Kidney capillary endothelial cell (primary cell): ENCODE measurements around the gene SCN8A.
"Not testable (repeated sequence)": the region's sequence is repeated elsewhere in the genome, so short reads cannot be mapped to it uniquely, and the experiment has no call there.

Source experiments
- DNase-seq: peaks from one replicate; pipeline ENCODE4 v3.0.0-alpha.2; 2018; ENCODE audit warnings: low spot score

Gene SCN8A

GRCh38 chr12:51591016-51591901 lies at the start of gene SCN8A:
Gene SCN8A (plus strand): TSS chr12:51591233. CDS start chr12:51662818, 71,585 bp downstream.
- no peak for DNase-seq

- DNase-seq: no peak
These were observed 44.9 kb upstream of the SCN8A start for GRCh38 chr12:51546097-51546496.

- DNase-seq: no peak
These were observed 43.4 kb upstream of the SCN8A start for GRCh38 chr12:51547606-51548005.

- DNase-seq: no peak
These were observed 42.8 kb upstream of the SCN8A start for GRCh38 chr12:51548241-51548640.

- DNase-seq: no peak
These were observed 41.4 kb upstream of the SCN8A start for GRCh38 chr12:51549637-51550036.

GRCh38 chr12:51568271-51569032 lies 22.6 kb upstream of the SCN8A start:
- not testable (repeated sequence) for DNase-seq

GRCh38 chr12:51579321-51579850 lies 11.6 kb upstream of the SCN8A start:
- DNase-seq: no peak

- no peak for DNase-seq
These were observed 2.0 kb upstream of the SCN8A start for GRCh38 chr12:51589060-51589459.

GRCh38 chr12:51589557-51590176 lies 1.4 kb upstream of the SCN8A start:
- DNase-seq: no peak

GRCh38 chr12:51590347-51591015 lies 552 bp upstream of the SCN8A start:
- peak; percentile 51 for DNase-seq

- DNase-seq: peak; percentile 25
These were observed 1.1 kb downstream of the SCN8A start for GRCh38 chr12:51592034-51592705.

- DNase-seq: no peak
These were observed 2.0 kb downstream of the SCN8A start for GRCh38 chr12:51593021-51593420.

GRCh38 chr12:51593539-51593938 lies 2.5 kb downstream of the SCN8A start:
- peak; percentile 50 for DNase-seq

GRCh38 chr12:51598156-51598555 lies 7.1 kb downstream of the SCN8A start:
- no peak for DNase-seq

GRCh38 chr12:51600721-51601120 lies 9.7 kb downstream of the SCN8A start:
- DNase-seq: no peak

- DNase-seq: no peak
These were observed 10.2 kb downstream of the SCN8A start for GRCh38 chr12:51601241-51601640.

- not testable (repeated sequence) for DNase-seq
These were observed 14.9 kb downstream of the SCN8A start for GRCh38 chr12:51605896-51606295.

- not testable (repeated sequence) for DNase-seq
These were observed 16.2 kb downstream of the SCN8A start for GRCh38 chr12:51607197-51607596.

- DNase-seq: no peak
These were observed 29.4 kb downstream of the SCN8A start for GRCh38 chr12:51620448-51620847.

- DNase-seq: no peak
These were observed 30.3 kb downstream of the SCN8A start for GRCh38 chr12:51621156-51621922.
